ENCODE results near the gene COX7C. TPM values are rescaled to one million over a fixed set of nuclear protein-coding genes. Genes with fewer than 3 reads are reported as not detected.

The COX7C gene
- total and polyA plus RNA-seq, 9 of the 15 experiments (the other 6 are each of a cell fraction or from before 2014, with no cell fraction given): 576 to 1,783 (median 996) TPM

DNA sequence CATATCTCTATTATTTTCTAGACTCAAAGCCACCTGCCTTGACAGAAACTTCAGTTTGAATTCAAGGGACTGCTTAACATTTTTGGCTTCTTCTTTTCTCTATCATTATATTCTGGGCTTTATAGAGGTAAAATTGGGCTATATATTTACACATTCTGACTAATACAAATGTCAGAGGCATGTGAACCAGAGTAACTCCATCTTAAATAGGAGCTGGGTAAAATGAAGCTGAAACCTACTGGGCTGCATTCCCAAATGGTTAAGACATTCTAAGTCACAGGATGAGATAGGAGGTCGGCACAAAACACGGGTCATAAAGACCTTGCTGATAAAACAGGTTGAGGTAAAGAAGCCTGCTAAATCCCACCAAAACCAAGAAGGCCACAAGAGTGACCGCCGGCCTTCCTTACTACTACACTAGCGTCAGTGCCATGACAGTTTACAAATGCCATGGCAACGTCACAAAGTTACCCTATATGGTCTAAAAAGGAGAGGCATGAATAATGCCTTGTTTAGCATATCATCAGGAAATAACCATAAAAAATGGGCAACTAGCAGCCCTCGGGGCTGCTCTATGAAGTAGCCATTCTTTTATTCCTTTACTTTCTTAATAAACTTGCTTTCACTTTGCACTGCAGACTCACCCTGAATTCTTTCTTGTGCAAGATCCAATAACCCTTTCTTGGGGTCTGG lies 44.8 kb upstream of the COX7C start (continued):
- TF ChIP-seq PPARD (CRISPR knock-in tag; IDR thresholded peaks at IDR 0.05): no peak
- TF ChIP-seq MED1 (CRISPR knock-in tag; IDR thresholded peaks at IDR 0.05; ENCODE audit: borderline replicate concordance): no peak
- TF ChIP-seq, protein P1, sequence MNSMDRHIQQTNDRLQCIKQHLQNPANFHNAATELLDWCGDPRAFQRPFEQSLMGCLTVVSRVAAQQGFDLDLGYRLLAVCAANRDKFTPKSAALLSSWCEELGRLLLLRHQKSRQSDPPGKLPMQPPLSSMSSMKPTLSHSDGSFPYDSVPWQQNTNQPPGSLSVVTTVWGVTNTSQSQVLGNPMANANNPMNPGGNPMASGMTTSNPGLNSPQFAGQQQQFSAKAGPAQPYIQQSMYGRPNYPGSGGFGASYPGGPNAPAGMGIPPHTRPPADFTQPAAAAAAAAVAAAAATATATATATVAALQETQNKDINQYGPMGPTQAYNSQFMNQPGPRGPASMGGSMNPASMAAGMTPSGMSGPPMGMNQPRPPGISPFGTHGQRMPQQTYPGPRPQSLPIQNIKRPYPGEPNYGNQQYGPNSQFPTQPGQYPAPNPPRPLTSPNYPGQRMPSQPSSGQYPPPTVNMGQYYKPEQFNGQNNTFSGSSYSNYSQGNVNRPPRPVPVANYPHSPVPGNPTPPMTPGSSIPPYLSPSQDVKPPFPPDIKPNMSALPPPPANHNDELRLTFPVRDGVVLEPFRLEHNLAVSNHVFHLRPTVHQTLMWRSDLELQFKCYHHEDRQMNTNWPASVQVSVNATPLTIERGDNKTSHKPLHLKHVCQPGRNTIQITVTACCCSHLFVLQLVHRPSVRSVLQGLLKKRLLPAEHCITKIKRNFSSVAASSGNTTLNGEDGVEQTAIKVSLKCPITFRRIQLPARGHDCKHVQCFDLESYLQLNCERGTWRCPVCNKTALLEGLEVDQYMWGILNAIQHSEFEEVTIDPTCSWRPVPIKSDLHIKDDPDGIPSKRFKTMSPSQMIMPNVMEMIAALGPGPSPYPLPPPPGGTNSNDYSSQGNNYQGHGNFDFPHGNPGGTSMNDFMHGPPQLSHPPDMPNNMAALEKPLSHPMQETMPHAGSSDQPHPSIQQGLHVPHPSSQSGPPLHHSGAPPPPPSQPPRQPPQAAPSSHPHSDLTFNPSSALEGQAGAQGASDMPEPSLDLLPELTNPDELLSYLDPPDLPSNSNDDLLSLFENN (IDR thresholded peaks at IDR 0.05; ENCODE audit: low read depth in 2 of 2, low read length in 2 of 2): no peak
- TF ChIP-seq ZNF778 (CRISPR knock-in tag; IDR thresholded peaks at IDR 0.05): no peak
- TF ChIP-seq PTRF (tag; IDR thresholded peaks at IDR 0.05): peak; percentile 71; the same call in 1 of the 2 replicates
- 0 out of 2 replicates have a peak, but pooled peaks have one; percentile 73 for TF ChIP-seq NFXL1 (CRISPR knock-in tag; IDR thresholded peaks at IDR 0.05)
- TF ChIP-seq, protein P2, sequence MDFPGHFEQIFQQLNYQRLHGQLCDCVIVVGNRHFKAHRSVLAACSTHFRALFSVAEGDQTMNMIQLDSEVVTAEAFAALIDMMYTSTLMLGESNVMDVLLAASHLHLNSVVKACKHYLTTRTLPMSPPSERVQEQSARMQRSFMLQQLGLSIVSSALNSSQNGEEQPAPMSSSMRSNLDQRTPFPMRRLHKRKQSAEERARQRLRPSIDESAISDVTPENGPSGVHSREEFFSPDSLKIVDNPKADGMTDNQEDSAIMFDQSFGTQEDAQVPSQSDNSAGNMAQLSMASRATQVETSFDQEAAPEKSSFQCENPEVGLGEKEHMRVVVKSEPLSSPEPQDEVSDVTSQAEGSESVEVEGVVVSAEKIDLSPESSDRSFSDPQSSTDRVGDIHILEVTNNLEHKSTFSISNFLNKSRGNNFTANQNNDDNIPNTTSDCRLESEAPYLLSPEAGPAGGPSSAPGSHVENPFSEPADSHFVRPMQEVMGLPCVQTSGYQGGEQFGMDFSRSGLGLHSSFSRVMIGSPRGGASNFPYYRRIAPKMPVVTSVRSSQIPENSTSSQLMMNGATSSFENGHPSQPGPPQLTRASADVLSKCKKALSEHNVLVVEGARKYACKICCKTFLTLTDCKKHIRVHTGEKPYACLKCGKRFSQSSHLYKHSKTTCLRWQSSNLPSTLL (IDR thresholded peaks at IDR 0.05): no peak
- TF ChIP-seq, protein P3, sequence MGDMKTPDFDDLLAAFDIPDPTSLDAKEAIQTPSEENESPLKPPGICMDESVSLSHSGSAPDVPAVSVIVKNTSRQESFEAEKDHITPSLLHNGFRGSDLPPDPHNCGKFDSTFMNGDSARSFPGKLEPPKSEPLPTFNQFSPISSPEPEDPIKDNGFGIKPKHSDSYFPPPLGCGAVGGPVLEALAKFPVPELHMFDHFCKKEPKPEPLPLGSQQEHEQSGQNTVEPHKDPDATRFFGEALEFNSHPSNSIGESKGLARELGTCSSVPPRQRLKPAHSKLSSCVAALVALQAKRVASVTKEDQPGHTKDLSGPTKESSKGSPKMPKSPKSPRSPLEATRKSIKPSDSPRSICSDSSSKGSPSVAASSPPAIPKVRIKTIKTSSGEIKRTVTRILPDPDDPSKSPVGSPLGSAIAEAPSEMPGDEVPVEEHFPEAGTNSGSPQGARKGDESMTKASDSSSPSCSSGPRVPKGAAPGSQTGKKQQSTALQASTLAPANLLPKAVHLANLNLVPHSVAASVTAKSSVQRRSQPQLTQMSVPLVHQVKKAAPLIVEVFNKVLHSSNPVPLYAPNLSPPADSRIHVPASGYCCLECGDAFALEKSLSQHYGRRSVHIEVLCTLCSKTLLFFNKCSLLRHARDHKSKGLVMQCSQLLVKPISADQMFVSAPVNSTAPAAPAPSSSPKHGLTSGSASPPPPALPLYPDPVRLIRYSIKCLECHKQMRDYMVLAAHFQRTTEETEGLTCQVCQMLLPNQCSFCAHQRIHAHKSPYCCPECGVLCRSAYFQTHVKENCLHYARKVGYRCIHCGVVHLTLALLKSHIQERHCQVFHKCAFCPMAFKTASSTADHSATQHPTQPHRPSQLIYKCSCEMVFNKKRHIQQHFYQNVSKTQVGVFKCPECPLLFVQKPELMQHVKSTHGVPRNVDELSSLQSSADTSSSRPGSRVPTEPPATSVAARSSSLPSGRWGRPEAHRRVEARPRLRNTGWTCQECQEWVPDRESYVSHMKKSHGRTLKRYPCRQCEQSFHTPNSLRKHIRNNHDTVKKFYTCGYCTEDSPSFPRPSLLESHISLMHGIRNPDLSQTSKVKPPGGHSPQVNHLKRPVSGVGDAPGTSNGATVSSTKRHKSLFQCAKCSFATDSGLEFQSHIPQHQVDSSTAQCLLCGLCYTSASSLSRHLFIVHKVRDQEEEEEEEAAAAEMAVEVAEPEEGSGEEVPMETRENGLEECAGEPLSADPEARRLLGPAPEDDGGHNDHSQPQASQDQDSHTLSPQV (IDR thresholded peaks at IDR 0.05): peak; percentile 66
- TF ChIP-seq, protein P4, sequence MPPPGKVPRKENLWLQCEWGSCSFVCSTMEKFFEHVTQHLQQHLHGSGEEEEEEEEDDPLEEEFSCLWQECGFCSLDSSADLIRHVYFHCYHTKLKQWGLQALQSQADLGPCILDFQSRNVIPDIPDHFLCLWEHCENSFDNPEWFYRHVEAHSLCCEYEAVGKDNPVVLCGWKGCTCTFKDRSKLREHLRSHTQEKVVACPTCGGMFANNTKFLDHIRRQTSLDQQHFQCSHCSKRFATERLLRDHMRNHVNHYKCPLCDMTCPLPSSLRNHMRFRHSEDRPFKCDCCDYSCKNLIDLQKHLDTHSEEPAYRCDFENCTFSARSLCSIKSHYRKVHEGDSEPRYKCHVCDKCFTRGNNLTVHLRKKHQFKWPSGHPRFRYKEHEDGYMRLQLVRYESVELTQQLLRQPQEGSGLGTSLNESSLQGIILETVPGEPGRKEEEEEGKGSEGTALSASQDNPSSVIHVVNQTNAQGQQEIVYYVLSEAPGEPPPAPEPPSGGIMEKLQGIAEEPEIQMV (tag; conservative IDR thresholded peaks at IDR 0.05; ENCODE audit: low read depth): 0 out of 2 replicates have a peak, but pooled peaks have one; percentile 32
- no peak for TF ChIP-seq ZNF561 (CRISPR knock-in tag; conservative IDR thresholded peaks at IDR 0.05)
- no peak for TF ChIP-seq ELF1 (tag; IDR thresholded peaks at IDR 0.05)
- TF ChIP-seq, protein P5, sequence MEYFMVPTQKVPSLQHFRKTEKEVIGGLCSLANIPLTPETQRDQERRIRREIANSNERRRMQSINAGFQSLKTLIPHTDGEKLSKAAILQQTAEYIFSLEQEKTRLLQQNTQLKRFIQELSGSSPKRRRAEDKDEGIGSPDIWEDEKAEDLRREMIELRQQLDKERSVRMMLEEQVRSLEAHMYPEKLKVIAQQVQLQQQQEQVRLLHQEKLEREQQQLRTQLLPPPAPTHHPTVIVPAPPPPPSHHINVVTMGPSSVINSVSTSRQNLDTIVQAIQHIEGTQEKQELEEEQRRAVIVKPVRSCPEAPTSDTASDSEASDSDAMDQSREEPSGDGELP (CRISPR knock-in tag; IDR thresholded peaks at IDR 0.05; ENCODE audit: borderline replicate concordance): no peak
- TF ChIP-seq CREB1 (IDR thresholded peaks at IDR 0.05): no peak
- TF ChIP-seq CREB1 (CRISPR knock-in tag; IDR thresholded peaks at IDR 0.05): no peak
